ENCODE data around the gene AKR1E2. TPM values are rescaled to one million over a fixed set of nuclear protein-coding genes. Genes with fewer than 3 reads are reported as not detected.

AKR1E2 gene
- 12.9 TPM for polyA plus RNA-seq (ENCODE audit: insufficient read length)
- long read RNA-seq, donor 1 = 0 reads
- long read RNA-seq, donor 2 = 0 reads
- long read RNA-seq, donor 3 = 0 reads
- long read RNA-seq, donor 4 = 0 reads
- long read RNA-seq, donor 5 = 0 reads
- long read RNA-seq, donor 6, partial matches to known transcripts = 0 of 1 reads
- long read RNA-seq, donor 6, other reads (novel, unspliced or antisense) = 0 of 1 reads
- long read RNA-seq, donor 7 = 0 reads
- long read RNA-seq, donor 8, partial matches to known transcripts = 0 of 1 reads
- long read RNA-seq, donor 8, other reads (novel, unspliced or antisense) = 0 of 1 reads

GRCh38 chr10:4825868-4826791 is at the start of gene AKR1E2:
TSS of gene AKR1E2 (plus strand) at chr10:4826207. CDS start at chr10:4826325, 118 bp downstream.
- DNase-seq = peak; percentile 81

GRCh38 chr10:4776234-4776638 is 49.8 kb upstream of the AKR1E2 start:
- DNase-seq = no peak

- no peak for DNase-seq
Observed at GRCh38 chr10:4778761-4779160, 47.2 kb upstream of the AKR1E2 start.

GRCh38 chr10:4780091-4780490 is 45.9 kb upstream of the AKR1E2 start:
- no peak for DNase-seq

GRCh38 chr10:4780782-4781181 is 45.2 kb upstream of the AKR1E2 start:
- no peak for DNase-seq

GRCh38 chr10:4781955-4782354 is 44.1 kb upstream of the AKR1E2 start:
- DNase-seq = no peak

GRCh38 chr10:4784667-4785333 is 41.2 kb upstream of the AKR1E2 start:
- no peak for DNase-seq

- no peak for DNase-seq
Observed at GRCh38 chr10:4786043-4786839, 39.8 kb upstream of the AKR1E2 start.

GRCh38 chr10:4790045-4790444 is 36.0 kb upstream of the AKR1E2 start:
- no peak for DNase-seq

- no peak for DNase-seq
Observed at GRCh38 chr10:4790922-4791321, 35.1 kb upstream of the AKR1E2 start.

GRCh38 chr10:4792381-4792780 is 33.6 kb upstream of the AKR1E2 start:
- DNase-seq = peak; percentile 14

- DNase-seq = no peak
Observed at GRCh38 chr10:4801405-4801804, 24.6 kb upstream of the AKR1E2 start.

GRCh38 chr10:4802711-4803487 is 23.1 kb upstream of the AKR1E2 start:
- no peak for DNase-seq

- no peak for DNase-seq
Observed at GRCh38 chr10:4803822-4804221, 22.2 kb upstream of the AKR1E2 start.

GRCh38 chr10:4804465-4804864 is 21.5 kb upstream of the AKR1E2 start:
- no peak for DNase-seq

GRCh38 chr10:4806534-4806933 is 19.5 kb upstream of the AKR1E2 start:
- no peak for DNase-seq

GRCh38 chr10:4807761-4808507 is 18.1 kb upstream of the AKR1E2 start:
- no peak for DNase-seq

- no peak for DNase-seq
Observed at GRCh38 chr10:4809156-4809555, 16.9 kb upstream of the AKR1E2 start.

- DNase-seq = no peak
Observed at GRCh38 chr10:4810092-4810491, 15.9 kb upstream of the AKR1E2 start.

GRCh38 chr10:4812046-4812445 is 14.0 kb upstream of the AKR1E2 start:
- no peak for DNase-seq

Data from left kidney (tissue), 8 donors.